Vagina (tissue), 2 donors: ENCODE data around the gene CSMD2. TPM values are rescaled to one million over a fixed set of nuclear protein-coding genes. Genes with fewer than 3 reads are reported as not detected.
"Not testable (repeated sequence)": the region's sequence is repeated elsewhere in the genome, so short reads cannot be mapped to it uniquely, and the experiment has no call there.

Experiments
- DNase-seq, 2 donors: peaks; one replicate each; pipeline ENCODE4 v3.0.0-alpha.2; 2017; ENCODE audit errors: extremely low spot score in 2 of 2
- H3K27ac ChIP-seq: fragments of 200-600 bp; sonication (generic); one replicate; pipeline ENCODE4 v1.5.1; 2019
- H3K27me3 ChIP-seq: fragments of 200-600 bp; sonication (generic); one replicate; pipeline ENCODE4 v1.5.1; 2019
- H3K36me3 ChIP-seq, 2 donors: fragments of 200-600 bp; sonication (generic); one replicate each; pipeline ENCODE4 v1.5.1; 2017 to 2019
- H3K4me1 ChIP-seq: fragments of 200-600 bp; sonication (generic); one replicate; pipeline ENCODE4 v1.5.1; 2019
- H3K4me3 ChIP-seq, 2 donors: fragments of 200-600 bp; sonication (generic); 1 replicate in 1 of 2; 2 replicates in 1 of 2; pipeline ENCODE4 v1.5.1; 2016 to 2019
- H3K9me3 ChIP-seq: fragments of 200-600 bp; sonication (generic); one replicate; pipeline ENCODE4 v1.5.1; 2019
- CTCF ChIP-seq, 3 experiments: fragments of 450-650 bp in 2 of 3; fragments of 200-600 bp in 1 of 3; sonication (generic) in 1 of 3; IDR thresholded peaks; one replicate each; pipeline ENCODE4 v1.5.1; 2017 to 2019; ENCODE audit warnings: antibody characterized with exemption in 3 of 3, mild to moderate bottlenecking in 2 of 3, moderate library complexity in 2 of 3
- POLR2A ChIP-seq, 2 donors: fragments of 450-650 bp; IDR thresholded peaks; one replicate each; pipeline ENCODE4 v1.6.1; 2017; ENCODE audit warnings: antibody characterized with exemption in 2 of 2, mild to moderate bottlenecking in 2 of 2, moderate library complexity in 2 of 2
- POLR2AphosphoS5 ChIP-seq, 2 donors: sonication (generic); formaldehyde crosslinking; IDR thresholded peaks; one replicate each; pipeline ENCODE4 v1.9.0; 2017; ENCODE audit warnings: antibody characterized with exemption in 2 of 2, mild to moderate bottlenecking in 2 of 2, low read depth in 1 of 2; ENCODE audit not compliant: insufficient read depth in 1 of 2
- intact Hi-C: fragments of 100-400 bp; cut with DNase I; formaldehyde crosslinking; loops from one replicate; pipeline ENCODE4 v1.15.1; 2023
- total RNA-seq: library from RNA; depleted of rRNA; stranded (reverse); fragments of >200 nt; gene quantifications from one replicate; pipeline ENCODE4 v1.2.3, GENCODE V29; 2016

CSMD2 gene
- total RNA-seq, 1 donor from 2014 or later, result 0.25 TPM

GRCh38 chr1:34025675-34026074 is 139.4 kb downstream of the CSMD2 start:
- no peak overlapping the region for H3K27ac ChIP-seq
- no peak overlapping the region for H3K4me3 ChIP-seq
- no peaks in the 10 kb centered on the region for H3K36me3 ChIP-seq
- intact Hi-C loops, result no loop called here
- H3K27me3 ChIP-seq, result no peaks in the 10 kb centered on the region
- H3K4me1 ChIP-seq, result no peaks in the 10 kb centered on the region
- DNase-seq, result no peak
- TF ChIP-seq CTCF (IDR thresholded peaks at IDR 0.05), result no peak
- H3K9me3 ChIP-seq, result no peaks in the 10 kb centered on the region

GRCh38 chr1:34024485-34024884 is 140.5 kb downstream of the CSMD2 start:
- H3K36me3 ChIP-seq, result no peaks in the 10 kb centered on the region
- H3K27me3 ChIP-seq, result no peaks in the 10 kb centered on the region
- no peak overlapping the region for H3K27ac ChIP-seq
- H3K4me3 ChIP-seq, result no peak overlapping the region
- DNase-seq, result no peak
- no peaks in the 10 kb centered on the region for H3K9me3 ChIP-seq
- TF ChIP-seq POLR2A (IDR thresholded peaks at IDR 0.05) (no peak), POLR2AphosphoS5 (IDR thresholded peaks at IDR 0.05; ENCODE audit: insufficient read depth in 1 of 2, low read depth in 1 of 2) (no peak), CTCF (IDR thresholded peaks at IDR 0.05) (no peak)
- intact Hi-C loops, result no loop called here
- no peaks in the 10 kb centered on the region for H3K4me1 ChIP-seq

- Histone ChIP-seq H3K9me3 (no peaks in the 10 kb centered on the region), H3K4me3 (no peak overlapping the region), H3K4me1 (no peaks in the 10 kb centered on the region), H3K27me3 (no peaks in the 10 kb centered on the region), H3K27ac (no peak overlapping the region), H3K36me3 (no peaks in the 10 kb centered on the region)
- intact Hi-C loops, result no loop called here
- TF ChIP-seq CTCF (IDR thresholded peaks at IDR 0.05) (no peak), POLR2A (IDR thresholded peaks at IDR 0.05) (no peak), POLR2AphosphoS5 (IDR thresholded peaks at IDR 0.05; ENCODE audit: insufficient read depth in 1 of 2, low read depth in 1 of 2) (no peak)
- no peak for DNase-seq
Measured at GRCh38 chr1:34019741-34020552, 145.1 kb downstream of the CSMD2 start.

GRCh38 chr1:34018285-34018684 is 146.7 kb downstream of the CSMD2 start:
- TF ChIP-seq CTCF (IDR thresholded peaks at IDR 0.05) (no peak), POLR2A (IDR thresholded peaks at IDR 0.05) (no peak), POLR2AphosphoS5 (IDR thresholded peaks at IDR 0.05; ENCODE audit: insufficient read depth in 1 of 2, low read depth in 1 of 2) (no peak)
- H3K27ac ChIP-seq, result no peak overlapping the region
- intact Hi-C loops, result no loop called here
- H3K27me3 ChIP-seq, result no peaks in the 10 kb centered on the region
- DNase-seq, result no peak
- H3K9me3 ChIP-seq, result no peaks in the 10 kb centered on the region
- no peak overlapping the region for H3K4me3 ChIP-seq
- H3K36me3 ChIP-seq, result no peaks in the 10 kb centered on the region
- H3K4me1 ChIP-seq, result no peaks in the 10 kb centered on the region

GRCh38 chr1:34016281-34016680 is 148.7 kb downstream of the CSMD2 start:
- intact Hi-C loops, DNase-seq: not testable (repeated sequence)

More at GRCh38 chr1:34016281-34016680, 148.7 kb downstream of the CSMD2 start:
- H3K36me3 ChIP-seq, H3K4me3 ChIP-seq, H3K9me3 ChIP-seq, H3K4me1 ChIP-seq, H3K27ac ChIP-seq, H3K27me3 ChIP-seq: not testable (repeated sequence)
